A549 treated with dexamethasone at 1 μM for 4 hours (cell line): ENCODE data around the gene CLEC12A. TPM values are rescaled to one million over a fixed set of nuclear protein-coding genes. Genes with fewer than 3 reads are reported as not detected.

Experiments used
- total RNA-seq: library from RNA; stranded (reverse); fragments of 200-300 nt; extraction: Qiagen RNA extraction; gene quantifications from 5 replicates; pipeline ENCODE4 v1.2.3, GENCODE V29; 2022

Gene CLEC12A
- total RNA-seq: not detected in 5 replicates

DNA sequence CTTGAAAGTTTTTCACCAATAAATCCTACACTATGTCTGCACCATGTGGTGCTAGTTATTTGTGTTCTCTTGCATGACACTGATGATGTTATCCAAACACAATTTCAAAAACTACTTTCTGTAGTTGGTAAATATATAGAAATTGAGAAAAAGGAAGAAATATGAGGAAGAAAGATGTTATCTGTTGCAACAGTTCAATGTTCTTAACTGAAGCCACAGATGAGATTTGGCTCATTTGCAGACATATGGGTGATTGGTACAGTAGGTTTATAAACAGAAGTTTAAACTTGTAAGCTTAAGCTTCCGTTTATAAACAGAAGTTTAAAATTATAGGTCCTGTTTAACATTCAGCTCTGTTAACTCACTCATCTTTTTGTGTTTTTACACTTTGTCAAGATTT is at the start of gene CLEC12A:
TSS of gene CLEC12A (plus strand) at position 229 of the 400 bp plus-strand sequence. CDS start 188 bp downstream, outside the sequence.

DNA sequence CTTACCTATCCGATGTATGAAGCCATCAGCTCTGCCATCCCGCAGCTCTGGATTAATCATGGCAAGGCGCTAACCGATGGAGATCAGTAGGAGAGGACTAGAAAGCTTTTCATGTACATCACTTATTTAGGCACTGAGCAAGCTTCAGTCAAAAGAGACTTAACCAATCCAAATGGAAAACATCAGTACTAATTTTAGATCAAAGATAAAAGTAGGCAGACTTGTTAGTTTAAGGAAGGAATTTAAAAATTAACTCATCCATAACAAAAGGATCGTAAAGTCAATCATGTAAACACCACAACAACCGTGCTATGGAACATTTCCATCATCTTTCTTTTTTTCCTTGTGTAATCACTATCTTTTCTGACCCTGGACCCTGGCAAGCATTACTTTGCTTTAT is 38.9 kb upstream of the CLEC12A start, which contains the start of gene CLEC2A:
TSS of gene CLEC2A (minus strand) at position 101 of the 400 bp plus-strand sequence. CDS start at position 60, 41 bp downstream.

DNA sequence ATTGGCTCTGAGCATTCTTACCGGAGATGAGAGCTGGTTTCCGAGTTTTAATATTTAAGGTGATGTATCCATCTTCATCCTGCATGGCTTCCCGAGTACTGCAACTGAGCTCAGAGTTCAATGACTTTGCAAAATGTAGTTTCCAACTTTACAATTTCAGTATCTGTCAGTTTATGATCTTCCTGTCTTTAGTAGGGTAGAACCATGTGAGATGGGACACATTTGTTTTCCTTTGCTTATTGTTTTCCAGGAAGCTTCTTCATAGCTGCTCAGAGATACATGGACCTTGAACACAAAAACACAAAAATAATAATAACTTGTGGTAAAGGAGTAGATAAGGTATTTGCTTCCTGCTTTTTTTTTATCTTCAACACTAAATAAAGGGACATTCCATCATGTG is 27.8 kb downstream of the CLEC12A start, which contains the start of gene CLEC1B:
TSS of gene CLEC1B (minus strand) at position 106 of the 400 bp plus-strand sequence. CDS start at position 85, 21 bp downstream.

DNA sequence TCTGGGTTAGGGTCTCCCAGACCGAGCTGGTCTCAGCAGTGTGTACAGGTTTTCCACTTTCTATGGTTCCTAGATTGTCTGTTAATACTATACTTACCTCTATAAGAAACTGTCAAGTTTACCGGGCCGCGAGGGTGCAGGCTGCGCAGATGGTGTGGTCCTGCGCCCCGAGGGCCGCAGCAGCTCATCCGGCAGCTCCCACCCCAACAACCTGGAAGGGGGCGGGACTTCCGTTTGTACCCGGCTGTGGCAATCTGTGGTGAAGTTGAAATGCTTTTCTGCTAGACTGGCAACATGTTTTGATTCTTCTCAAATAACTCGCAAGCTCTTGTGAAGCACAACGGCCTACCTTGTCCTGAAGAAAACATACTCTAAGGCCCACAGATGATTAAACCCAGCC is 59.2 kb downstream of the CLEC12A start, which contains the start of gene CLEC9A:
TSS of gene CLEC9A (plus strand) at position 237 of the 400 bp plus-strand sequence. CDS start 22,006 bp downstream, outside the sequence.

Other genes starting within 250 kb of the CLEC12A start
- not detected in 5 replicates for gene CLECL1, start 238.3 kb upstream of the CLEC12A start, total RNA-seq
- gene CD69, start 210.5 kb upstream of the CLEC12A start, total RNA-seq: not detected in 5 replicates
- gene KLRF1, start 143.9 kb upstream of the CLEC12A start, total RNA-seq: not detected in 5 replicates
- gene CLEC2B, start 102.1 kb upstream of the CLEC12A start, total RNA-seq: 0.94 to 1.7 TPM (median 1.1 TPM) in 5 replicates
- not detected in 5 replicates for gene KLRF2, start 89.9 kb upstream of the CLEC12A start, total RNA-seq
- not detected in 5 replicates for gene CLEC2A, start 39.0 kb upstream of the CLEC12A start, total RNA-seq
- not detected in 5 replicates for gene CLEC1B, start 27.7 kb downstream of the CLEC12A start, total RNA-seq
- not detected in 5 replicates for gene CLEC12B, start 39.2 kb downstream of the CLEC12A start, total RNA-seq
- gene CLEC9A, start 59.3 kb downstream of the CLEC12A start, total RNA-seq: not detected in 5 replicates
- not detected in 5 replicates for gene CLEC1A, start 127.6 kb downstream of the CLEC12A start, total RNA-seq
- gene CLEC7A, start 158.8 kb downstream of the CLEC12A start, total RNA-seq: not detected in 5 replicates
- 0.61 to 1.4 TPM (median 0.82 TPM) in 5 replicates for gene OLR1, start 200.7 kb downstream of the CLEC12A start, total RNA-seq
- gene TMEM52B, start 207.6 kb downstream of the CLEC12A start, total RNA-seq: 0.05 to 0.20 TPM (median 0.11 TPM) in 5 replicates
- 31.0 to 48.5 TPM (median 38.3 TPM) in 5 replicates for gene GABARAPL1, start 241.5 kb downstream of the CLEC12A start, total RNA-seq